ENCODE results near the gene CNTROB.

DNA sequence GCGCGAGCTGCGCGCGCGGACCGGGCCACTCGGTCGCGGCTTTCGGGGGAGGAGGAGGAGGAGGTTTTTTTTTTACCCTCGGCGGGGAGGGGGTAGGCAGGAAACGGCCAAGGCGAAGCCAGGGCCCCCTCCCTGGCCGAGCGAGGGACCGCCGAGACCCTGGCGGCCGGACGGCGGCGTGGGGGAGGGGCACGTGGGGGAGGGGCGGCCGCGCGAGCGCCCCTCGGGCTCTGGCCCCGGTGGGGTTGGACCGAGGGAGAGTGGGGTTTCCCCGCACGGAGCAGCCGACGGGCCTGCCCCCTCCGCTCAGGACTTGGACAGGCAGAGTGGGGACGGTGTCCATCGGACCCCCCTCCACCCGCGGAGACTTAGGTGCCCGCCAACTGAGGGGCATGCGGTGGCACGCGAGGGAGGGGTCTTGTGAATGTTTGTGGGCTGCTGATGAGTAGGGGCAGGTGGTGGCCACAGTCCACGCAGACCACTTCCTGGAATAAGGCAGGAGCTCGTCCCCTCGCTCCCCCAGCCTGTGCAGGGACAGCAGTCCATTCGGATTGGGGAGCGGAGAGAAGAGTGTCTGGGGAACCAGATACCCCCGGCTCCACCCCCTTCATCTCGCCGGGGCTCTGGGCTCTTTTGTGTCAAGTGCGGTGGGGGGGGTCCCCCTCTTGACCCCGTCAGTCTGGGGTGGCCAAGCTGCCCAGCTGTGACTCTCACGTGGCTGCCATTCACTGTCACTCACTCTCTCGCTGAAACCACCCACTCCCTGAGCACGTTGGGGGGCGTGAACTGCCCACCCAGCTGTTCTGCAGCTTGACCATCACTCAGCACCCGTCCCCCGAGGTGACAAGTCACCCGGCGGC, 46.4 kb upstream of the CNTROB start:
- TF ChIP-seq, protein P1, sequence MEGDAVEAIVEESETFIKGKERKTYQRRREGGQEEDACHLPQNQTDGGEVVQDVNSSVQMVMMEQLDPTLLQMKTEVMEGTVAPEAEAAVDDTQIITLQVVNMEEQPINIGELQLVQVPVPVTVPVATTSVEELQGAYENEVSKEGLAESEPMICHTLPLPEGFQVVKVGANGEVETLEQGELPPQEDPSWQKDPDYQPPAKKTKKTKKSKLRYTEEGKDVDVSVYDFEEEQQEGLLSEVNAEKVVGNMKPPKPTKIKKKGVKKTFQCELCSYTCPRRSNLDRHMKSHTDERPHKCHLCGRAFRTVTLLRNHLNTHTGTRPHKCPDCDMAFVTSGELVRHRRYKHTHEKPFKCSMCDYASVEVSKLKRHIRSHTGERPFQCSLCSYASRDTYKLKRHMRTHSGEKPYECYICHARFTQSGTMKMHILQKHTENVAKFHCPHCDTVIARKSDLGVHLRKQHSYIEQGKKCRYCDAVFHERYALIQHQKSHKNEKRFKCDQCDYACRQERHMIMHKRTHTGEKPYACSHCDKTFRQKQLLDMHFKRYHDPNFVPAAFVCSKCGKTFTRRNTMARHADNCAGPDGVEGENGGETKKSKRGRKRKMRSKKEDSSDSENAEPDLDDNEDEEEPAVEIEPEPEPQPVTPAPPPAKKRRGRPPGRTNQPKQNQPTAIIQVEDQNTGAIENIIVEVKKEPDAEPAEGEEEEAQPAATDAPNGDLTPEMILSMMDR (conservative IDR thresholded peaks at IDR 0.05; ENCODE audit: low read length): no peak
- no peak for TF ChIP-seq EZH2phosphoT487 (IDR thresholded peaks at IDR 0.05; ENCODE audit: borderline replicate concordance, low read depth, low read length)
